Neutrophil (primary cell): Measurements from ENCODE around the gene RGL2.

Experiments used
- H3K27ac ChIP-seq: fragments of 200-600 bp; sonication (generic); 2 replicates; pipeline ENCODE4 v1.5.1; 2016; ENCODE audit warnings: mild to moderate bottlenecking, moderate library complexity
- H3K27me3 ChIP-seq: fragments of 200-600 bp; sonication (generic); 2 replicates; pipeline ENCODE4 v1.6.0; 2016; ENCODE audit warnings: mild to moderate bottlenecking
- H3K36me3 ChIP-seq: fragments of 200-600 bp; sonication (generic); 2 replicates; pipeline ENCODE4 v1.5.1; 2017
- H3K4me1 ChIP-seq, 2 experiments: fragments of 200-600 bp in 1 of 2; sonication (generic) in 1 of 2; 1 replicate in 1 of 2; 2 replicates in 1 of 2; pipeline versions ENCODE4 v1.5.1 to v1.6.1; 2013 to 2016; ENCODE audit warnings: low read depth in 1 of 2, low read length in 1 of 2, mild to moderate bottlenecking in 1 of 2, moderate library complexity in 1 of 2; ENCODE audit not compliant: control insufficient read depth in 1 of 2, insufficient read depth in 1 of 2
- H3K4me3 ChIP-seq, 2 experiments: fragments of 200-600 bp in 1 of 2; sonication (generic) in 1 of 2; 1 replicate in 1 of 2; 2 replicates in 1 of 2; pipeline ENCODE4 v1.5.1; 2013 to 2016; ENCODE audit warnings: low read depth in 1 of 2, low read length in 1 of 2, mild to moderate bottlenecking in 1 of 2, moderate library complexity in 1 of 2
- H3K9me3 ChIP-seq: fragments of 200-600 bp; sonication (generic); 2 replicates; pipeline ENCODE4 v1.5.1; 2016
- CTCF ChIP-seq: fragments of 200-600 bp; sonication (generic); IDR thresholded peaks from 2 replicates; pipeline ENCODE4 v1.5.1; 2016; ENCODE audit warnings: antibody characterized with exemption

RGL2 gene

GRCh38 chr6:33324125-33324524 is 25.4 kb upstream of the RGL2 start:
- no peaks in the 10 kb centered on the region for H3K27me3 ChIP-seq
- H3K36me3 ChIP-seq = peaks cover 21% of the 10 kb centered on the region
- peak overlapping the region; percentile 90 for H3K27ac ChIP-seq
- no peak for TF ChIP-seq CTCF
- no peaks in the 10 kb centered on the region for H3K9me3 ChIP-seq
- H3K4me3 ChIP-seq = peak overlapping the region; percentile 80 to 86
- peaks cover 47 to 50% of the 10 kb centered on the region in 2 experiments for H3K4me1 ChIP-seq

DNA sequence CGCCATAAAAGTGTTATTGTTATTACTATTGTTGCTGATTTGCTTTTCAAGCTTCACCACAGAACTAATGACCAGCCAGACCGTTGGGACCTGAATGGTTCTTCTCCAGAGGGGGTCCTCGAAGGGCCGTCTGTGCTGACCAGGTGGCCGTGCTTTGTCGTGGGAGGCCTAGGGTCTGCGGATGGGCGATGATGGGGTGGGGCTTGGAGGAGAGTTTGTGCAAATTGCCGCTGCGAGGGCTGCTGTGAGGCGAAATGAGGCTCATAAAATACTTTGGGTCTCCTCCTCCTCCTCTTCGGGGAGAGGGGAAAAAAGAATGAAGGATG is 24.8 kb upstream of the RGL2 start:
- peaks cover 53 to 56% of the 10 kb centered on the region in 2 experiments for H3K4me1 ChIP-seq
- no peaks in the 10 kb centered on the region for H3K9me3 ChIP-seq
- H3K36me3 ChIP-seq = peaks cover 26% of the 10 kb centered on the region
- peak overlapping the region; percentile 80 to 86 for H3K4me3 ChIP-seq
- H3K27me3 ChIP-seq = no peaks in the 10 kb centered on the region
- peak overlapping the region; percentile 90 for H3K27ac ChIP-seq
- TF ChIP-seq CTCF = no peak

GRCh38 chr6:33321227-33321626 is 22.5 kb upstream of the RGL2 start:
- H3K27me3 ChIP-seq = no peaks in the 10 kb centered on the region
- peaks cover 32% of the 10 kb centered on the region for H3K36me3 ChIP-seq
- no peaks in the 10 kb centered on the region for H3K9me3 ChIP-seq
- H3K4me1 ChIP-seq = peaks cover 72% of the 10 kb centered on the region in 2 experiments
- H3K27ac ChIP-seq = peak overlapping the region; percentile 90
- TF ChIP-seq CTCF = no peak
- H3K4me3 ChIP-seq = peak overlapping the region; percentile 80 to 86

- no peak overlapping the region for H3K4me3 ChIP-seq
- peak overlapping the region; percentile 90 for H3K27ac ChIP-seq
- no peaks in the 10 kb centered on the region for H3K9me3 ChIP-seq
These were observed 21.8 kb upstream of the RGL2 start for GRCh38 chr6:33320315-33321181.

DNA sequence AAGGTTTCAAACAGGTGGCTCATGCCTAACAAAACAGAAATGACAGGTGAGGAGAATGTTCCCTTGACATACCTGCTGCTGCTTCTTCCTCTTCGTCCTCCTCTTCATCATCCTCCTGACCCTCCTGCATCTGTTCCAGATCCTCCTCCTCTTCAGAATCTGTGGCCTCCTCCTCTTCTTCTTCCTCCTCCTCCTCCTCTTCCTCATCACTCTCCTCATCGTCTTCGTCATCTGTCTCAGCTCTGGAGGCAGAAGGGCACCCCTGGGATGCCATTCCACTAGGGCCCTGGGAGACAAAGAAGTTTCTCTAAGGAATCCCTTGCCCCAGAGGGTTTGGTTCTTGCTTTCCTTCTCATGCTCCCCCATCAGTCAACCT is 21.2 kb upstream of the RGL2 start:
- Histone ChIP-seq H3K4me3 (no peak overlapping the region), H3K9me3 (no peaks in the 10 kb centered on the region), H3K36me3 (peaks cover 32% of the 10 kb centered on the region), H3K4me1 (peaks cover 85% of the 10 kb centered on the region in 2 experiments), H3K27me3 (no peaks in the 10 kb centered on the region), H3K27ac (no peak overlapping the region)
- TF ChIP-seq CTCF = no peak

More at GRCh38 chr6:33320315-33321181, 21.8 kb upstream of the RGL2 start:
- H3K36me3 ChIP-seq = peaks cover 32% of the 10 kb centered on the region
- TF ChIP-seq CTCF = no peak
- no peaks in the 10 kb centered on the region for H3K27me3 ChIP-seq
- H3K4me1 ChIP-seq = peaks cover 79% of the 10 kb centered on the region in 2 experiments
